HG03135 (cell line): ENCODE results near the gene SMOC2.

Source experiments
- ATAC-seq: cut with Tn5 transposase; IDR thresholded peaks from one replicate; pipeline ENCODE4 v1.9.1; 2021; ENCODE audit warnings: mild to moderate bottlenecking, moderate library complexity; ENCODE audit not compliant: unreplicated experiment

Gene SMOC2

GRCh38 chr6:168515376-168515775, 74.4 kb downstream of the SMOC2 start:
- no peak for ATAC-seq

GRCh38 chr6:168516944-168517741, 76.2 kb downstream of the SMOC2 start:
- ATAC-seq = no peak

- ATAC-seq = no peak
Observed at GRCh38 chr6:168517742-168518347, 76.9 kb downstream of the SMOC2 start.

GRCh38 chr6:168518348-168518745, 77.4 kb downstream of the SMOC2 start:
- ATAC-seq = no peak

- ATAC-seq = no peak
Observed at GRCh38 chr6:168518867-168519266, 77.9 kb downstream of the SMOC2 start.

- no peak for ATAC-seq
Observed at GRCh38 chr6:168520233-168520632, 79.2 kb downstream of the SMOC2 start.

- no peak for ATAC-seq
Observed at GRCh38 chr6:168524571-168525001, 83.6 kb downstream of the SMOC2 start.

- ATAC-seq = no peak
Observed at GRCh38 chr6:168525114-168525513, 84.1 kb downstream of the SMOC2 start.

- no peak for ATAC-seq
Observed at GRCh38 chr6:168525926-168526630, 85.1 kb downstream of the SMOC2 start.

- no peak for ATAC-seq
Observed at GRCh38 chr6:168526841-168527281, 85.9 kb downstream of the SMOC2 start.

- ATAC-seq = no peak
Observed at GRCh38 chr6:168527451-168528210, 86.6 kb downstream of the SMOC2 start.

GRCh38 chr6:168528474-168529095, 87.6 kb downstream of the SMOC2 start:
- no peak for ATAC-seq

- ATAC-seq = no peak
Observed at GRCh38 chr6:168529214-168529613, 88.2 kb downstream of the SMOC2 start.

GRCh38 chr6:168530653-168531071, 89.7 kb downstream of the SMOC2 start:
- no peak for ATAC-seq

- no peak for ATAC-seq
Observed at GRCh38 chr6:168532070-168532469, 91.1 kb downstream of the SMOC2 start.

- no peak for ATAC-seq
Observed at GRCh38 chr6:168533414-168533813, 92.4 kb downstream of the SMOC2 start.

GRCh38 chr6:168534265-168534664, 93.3 kb downstream of the SMOC2 start:
- ATAC-seq = no peak

GRCh38 chr6:168535711-168536110, 94.7 kb downstream of the SMOC2 start:
- ATAC-seq = no peak

- ATAC-seq = no peak
Observed at GRCh38 chr6:168536196-168536595, 95.2 kb downstream of the SMOC2 start.

GRCh38 chr6:168536665-168537539, 95.9 kb downstream of the SMOC2 start:
- ATAC-seq = no peak
